Muscle of back (tissue), 13 donors: ENCODE data around the gene MAOB. TPM values are rescaled to one million over a fixed set of nuclear protein-coding genes. Genes with fewer than 3 reads are reported as not detected.
"Not testable (repeated sequence)": the region's sequence is repeated elsewhere in the genome, so short reads cannot be mapped to it uniquely, and the experiment has no call there.

Source experiments
- DNase-seq, 3 donors: peaks; one replicate each; pipeline versions ENCODE4 v3.0.0 to v3.0.0-alpha.2; 2013
- long read RNA-seq, 9 donors: transcript quantifications; one replicate each; lab custom pipeline, GENCODE V29; 2026
- polyA plus RNA-seq, 10 donors: library from polyadenylated mRNA; unstranded; fragments of 120-200 nt; gene quantifications; one replicate each; pipeline ENCODE4 v1.2.1, GENCODE V29; 2013; ENCODE audit not compliant: insufficient read length in 10 of 10

The MAOB gene
- polyA plus RNA-seq, result 1 to 10 TPM in 3 of 10 donors, under 1 TPM in 7; 0.63 to 1.3 (median 0.78) TPM
- long read RNA-seq, donor 1, result 0 reads
- long read RNA-seq, donor 2, result 0 reads
- long read RNA-seq, donor 3, result 0 reads
- long read RNA-seq, donor 4, result 0 reads
- long read RNA-seq, donor 5, result 0 reads
- long read RNA-seq, donor 6, partial matches to known transcripts, result 0 of 1 reads
- long read RNA-seq, donor 6, other reads (novel, unspliced or antisense), result 0 of 1 reads
- long read RNA-seq, donor 7, result 0 reads
- long read RNA-seq, donor 8, result 0 reads
- long read RNA-seq, donor 9, result 0 reads

DNA sequence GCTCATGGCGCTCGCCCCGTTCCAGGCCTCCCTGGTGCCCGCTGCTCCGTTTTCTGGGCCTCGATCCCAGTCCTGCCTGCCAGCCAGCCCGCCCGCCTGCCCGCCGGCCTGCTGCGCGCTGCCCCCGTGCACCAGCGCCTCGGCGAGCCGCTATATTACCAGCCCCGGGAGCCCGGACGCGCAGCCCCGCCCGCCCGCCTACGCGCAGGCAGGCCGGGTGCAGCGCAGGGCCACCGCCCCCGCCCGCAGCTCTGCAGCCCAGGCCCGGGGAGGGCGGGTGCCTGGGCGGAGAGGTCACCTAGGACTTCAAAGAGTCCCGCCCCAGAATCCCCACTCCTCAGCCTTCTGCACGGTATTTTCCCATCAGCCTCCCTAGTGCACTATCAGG lies at the start of gene MAOB:
Gene MAOB (minus strand): TSS at position 157 of the 388 bp plus-strand sequence. CDS start 151 bp downstream, at position 6.
- peak in 1 of 3 donors; percentile 22 for DNase-seq

DNA sequence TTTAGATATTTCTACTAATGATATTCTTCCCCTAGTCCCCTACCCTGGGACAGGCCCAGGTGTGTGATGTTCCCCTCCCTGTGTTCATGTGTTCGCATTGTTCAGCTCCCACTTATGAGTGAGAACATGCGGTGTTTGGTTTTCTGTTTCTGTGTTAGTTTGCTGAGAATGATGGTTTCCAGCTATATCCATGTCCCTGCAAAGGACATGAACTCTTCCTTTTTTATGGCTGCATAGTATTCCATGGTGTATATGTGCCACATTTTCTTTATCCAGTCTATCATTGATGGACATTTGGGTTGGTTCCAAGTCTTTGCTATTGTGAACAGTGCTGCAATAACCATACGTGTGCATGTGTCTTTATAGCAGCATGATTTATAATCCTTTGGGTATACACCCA lies 39.8 kb upstream of the MAOB start:
- not testable (repeated sequence) for DNase-seq

GRCh38 chrX:43910772-43911171 lies 28.5 kb upstream of the MAOB start:
- DNase-seq, result not testable (repeated sequence)

DNA sequence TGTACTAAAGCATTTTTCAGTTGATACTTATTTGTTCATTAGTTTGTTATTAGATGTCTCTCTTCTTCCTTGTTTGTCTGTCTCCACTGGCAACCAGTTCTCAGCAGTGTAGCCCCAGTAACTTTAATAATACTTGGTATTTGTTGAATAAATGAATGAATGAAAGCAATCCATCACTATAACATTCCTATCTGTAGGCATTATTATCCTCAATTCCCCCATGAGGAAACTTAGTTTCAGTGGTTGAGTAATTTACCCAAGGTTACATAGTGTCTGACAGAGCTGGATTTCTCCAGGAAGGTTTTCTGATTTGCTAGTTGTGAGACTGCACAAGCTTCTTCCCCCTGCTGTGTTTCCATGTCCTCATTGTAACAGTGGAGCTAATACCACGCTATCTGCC lies 27.8 kb upstream of the MAOB start:
- DNase-seq, result no peak

DNA sequence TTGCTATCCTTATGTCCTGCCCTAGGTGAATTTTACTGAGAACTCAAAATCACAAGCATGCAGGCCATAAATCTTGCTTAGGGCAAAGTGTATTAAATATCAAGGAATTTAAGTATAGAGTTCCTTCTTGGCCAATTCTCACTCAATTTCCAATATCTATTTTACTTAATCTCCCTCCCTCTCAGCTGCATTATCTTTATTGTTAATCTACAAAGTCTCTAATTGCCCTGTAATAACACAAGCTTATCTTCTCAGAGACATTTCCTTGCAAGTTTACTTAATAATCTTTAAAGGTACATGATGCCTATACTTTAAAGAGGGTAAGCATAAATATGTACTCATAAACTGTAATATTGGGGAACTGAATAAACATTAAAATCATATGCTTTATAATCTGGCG lies 26.9 kb upstream of the MAOB start:
- no peak for DNase-seq

GRCh38 chrX:43899878-43900815 lies 17.9 kb upstream of the MAOB start:
- DNase-seq, result no peak

- no peak for DNase-seq
Measured at GRCh38 chrX:43898406-43899035, 16.3 kb upstream of the MAOB start.

GRCh38 chrX:43897290-43897689 lies 15.0 kb upstream of the MAOB start:
- no peak for DNase-seq

DNA sequence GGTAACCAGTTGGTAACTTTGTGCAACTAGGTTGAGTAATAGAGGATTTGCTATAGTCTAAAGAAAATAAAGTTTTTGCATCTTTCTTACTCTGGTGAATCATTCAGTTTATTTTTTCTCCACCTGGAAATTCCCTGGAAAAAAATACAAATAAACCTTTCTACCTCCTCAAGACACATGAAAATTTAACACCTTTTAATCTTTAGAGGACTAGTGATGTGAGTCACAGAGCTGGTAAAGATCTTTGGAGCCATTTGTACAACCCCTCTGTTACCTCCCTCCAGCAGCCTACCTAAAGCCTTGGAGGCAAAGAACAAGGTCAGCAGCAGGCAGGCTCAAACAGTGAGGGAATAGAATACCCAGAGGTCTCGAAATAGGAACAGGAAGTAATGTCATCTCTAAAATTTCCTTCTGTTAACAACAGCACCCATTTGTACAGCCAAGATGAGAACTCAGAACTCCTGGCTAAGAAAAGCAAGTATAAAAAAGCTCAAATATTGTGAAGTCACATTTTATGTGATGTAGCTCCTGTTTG lies 10.2 kb upstream of the MAOB start:
- no peak for DNase-seq

GRCh38 chrX:43885617-43886016 lies 3.4 kb upstream of the MAOB start:
- DNase-seq, result no peak

DNA sequence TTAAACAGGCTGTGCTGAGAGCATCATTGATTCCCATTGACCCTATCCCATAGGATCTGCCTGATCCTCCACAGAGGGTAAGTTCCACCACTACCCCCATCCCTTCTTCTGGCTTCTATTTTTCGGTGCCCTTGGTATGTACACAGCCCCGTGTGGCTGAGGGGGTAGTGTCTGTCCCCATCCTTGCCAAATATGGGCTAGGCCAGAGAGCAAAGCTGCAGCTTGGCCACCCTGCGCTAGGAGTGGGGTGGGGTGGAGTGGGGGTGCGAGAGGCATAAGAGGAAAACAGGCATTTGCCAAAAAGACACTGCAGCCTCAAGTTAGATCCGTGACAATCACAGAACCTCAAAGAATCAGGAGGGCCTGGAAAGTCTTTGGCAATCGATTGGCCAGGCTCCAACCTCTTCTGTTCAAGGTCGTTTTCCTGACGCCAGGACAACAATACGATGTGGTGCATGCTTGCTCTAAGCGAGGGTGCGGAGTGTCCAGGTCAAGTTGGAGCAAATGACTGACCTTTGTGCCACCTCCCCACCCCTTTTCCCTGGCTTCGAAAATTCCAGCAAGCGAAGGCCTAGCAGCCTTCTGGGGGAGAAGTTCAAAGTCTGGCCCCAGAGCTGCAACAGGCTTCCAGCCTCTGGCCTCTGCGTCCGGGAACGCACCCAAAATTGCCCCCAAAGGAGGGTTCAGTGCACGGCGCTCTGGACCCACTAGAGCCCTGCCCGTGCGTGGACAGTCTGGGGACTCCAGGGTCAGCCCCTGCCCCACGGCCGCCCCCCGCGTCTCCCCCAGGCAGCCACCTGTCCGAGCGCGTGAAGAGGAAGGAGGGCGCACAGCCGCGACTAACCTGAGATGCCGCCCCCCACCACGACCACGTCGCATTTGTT lies 598 bp downstream of the MAOB start:
- DNase-seq, result peak in 1 of 3 donors; percentile 7

DNA sequence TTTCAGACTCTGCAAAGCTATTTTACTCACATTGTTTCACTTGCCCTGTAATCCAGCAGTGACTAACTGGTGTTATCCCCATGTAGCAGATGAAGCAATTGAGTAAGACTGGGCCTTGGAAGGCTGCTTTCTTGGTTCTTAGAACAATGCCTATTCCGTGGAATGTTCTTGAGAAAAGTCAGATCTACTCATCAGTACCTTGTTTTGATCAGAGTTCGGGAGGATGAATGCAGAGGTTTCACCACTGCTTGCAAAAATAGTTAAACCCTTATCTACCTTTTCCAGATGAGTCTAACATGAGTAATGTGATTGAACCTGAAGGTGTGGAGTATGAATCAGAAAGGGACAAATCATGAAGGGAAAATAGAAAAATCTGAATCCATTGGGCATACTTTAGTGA lies 1.8 kb downstream of the MAOB start:
- no peak for DNase-seq

DNA sequence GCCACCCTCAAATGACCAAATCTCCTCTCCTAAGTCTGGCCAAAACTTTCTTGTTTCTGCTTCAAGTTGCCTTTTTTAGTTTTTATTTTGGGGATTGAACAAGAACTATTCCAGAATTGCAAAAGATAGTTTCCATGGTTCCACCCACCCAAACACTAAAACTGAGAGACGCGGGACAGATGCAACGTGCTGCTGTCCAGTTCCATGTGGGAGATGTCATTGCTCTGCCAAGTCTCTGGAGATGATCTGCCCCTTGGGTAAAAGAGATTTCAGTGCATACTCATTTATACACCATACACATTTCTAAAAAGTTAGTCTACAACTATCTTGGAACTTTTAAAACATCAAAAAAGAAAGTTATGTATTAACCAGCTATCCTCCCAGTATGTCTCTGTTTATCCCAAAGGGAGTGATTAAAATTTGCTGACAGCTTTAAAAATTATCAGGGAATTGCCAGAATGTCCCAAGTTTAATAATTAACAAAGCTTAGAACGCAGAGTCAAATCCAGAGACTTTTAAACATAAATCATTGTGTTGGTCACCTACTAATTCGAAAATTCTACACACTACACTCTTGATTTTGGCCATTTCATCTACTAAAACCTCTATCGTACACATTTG lies 3.2 kb downstream of the MAOB start:
- DNase-seq, result peak in 1 of 3 donors; percentile 14

DNA sequence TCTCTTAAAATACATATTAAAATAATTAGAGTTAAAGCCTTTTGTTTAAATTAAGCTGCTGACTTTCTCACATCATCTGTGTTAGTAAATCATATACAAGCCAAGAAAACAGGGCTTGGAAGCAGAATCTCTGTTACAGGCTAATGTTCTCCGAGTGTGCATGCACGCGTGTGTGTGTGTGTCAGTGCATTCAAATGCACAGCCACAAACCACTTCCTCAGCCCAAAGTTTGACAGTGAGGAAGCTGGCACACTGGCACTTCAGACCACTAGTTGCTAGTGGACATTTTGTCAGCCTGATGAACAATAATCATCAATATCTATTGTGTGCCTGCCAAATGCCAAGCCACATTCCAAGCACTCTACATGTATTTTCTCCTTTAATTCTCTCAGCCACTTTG lies 5.6 kb downstream of the MAOB start:
- no peak for DNase-seq

GRCh38 chrX:43870758-43871419 lies 11.4 kb downstream of the MAOB start:
- DNase-seq, result no peak

DNA sequence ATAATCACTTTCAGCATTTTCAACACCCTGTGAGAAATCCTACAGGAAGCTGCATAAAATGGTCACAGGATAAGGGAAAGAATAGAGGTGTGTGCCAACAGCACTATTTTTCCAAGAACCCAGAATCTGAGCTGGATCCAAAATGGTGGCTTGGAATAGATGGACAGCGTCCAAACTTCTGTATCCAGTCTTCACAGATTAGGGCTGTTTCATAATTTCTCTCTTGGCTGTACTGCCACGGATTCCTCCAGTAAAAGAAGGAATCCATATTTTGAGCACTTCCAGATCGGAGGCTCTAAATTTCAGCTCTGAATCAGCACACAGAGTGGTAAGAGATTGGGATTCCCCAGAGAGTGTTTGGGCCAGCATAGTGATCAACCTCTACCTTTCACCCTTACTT lies 12.2 kb downstream of the MAOB start:
- DNase-seq, result no peak

DNA sequence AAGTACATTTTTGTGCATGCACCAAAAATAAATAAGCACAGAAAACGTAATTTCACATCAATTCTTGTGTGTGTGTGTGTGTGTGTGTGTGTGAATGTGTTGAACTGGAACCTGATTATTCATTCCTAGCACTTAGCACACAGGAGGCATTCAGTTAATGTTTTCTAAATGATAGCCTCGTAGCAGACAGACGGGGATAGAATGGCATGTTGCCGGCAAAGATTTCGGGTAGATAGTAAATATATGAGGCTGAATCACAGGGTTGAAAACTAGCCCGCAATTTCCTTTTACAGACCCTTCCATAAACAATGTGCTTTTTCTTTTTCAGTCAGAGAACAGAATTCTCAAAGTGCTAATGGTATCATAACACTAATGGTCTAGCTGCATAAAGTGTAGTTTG lies 13.5 kb downstream of the MAOB start:
- no peak for DNase-seq

DNA sequence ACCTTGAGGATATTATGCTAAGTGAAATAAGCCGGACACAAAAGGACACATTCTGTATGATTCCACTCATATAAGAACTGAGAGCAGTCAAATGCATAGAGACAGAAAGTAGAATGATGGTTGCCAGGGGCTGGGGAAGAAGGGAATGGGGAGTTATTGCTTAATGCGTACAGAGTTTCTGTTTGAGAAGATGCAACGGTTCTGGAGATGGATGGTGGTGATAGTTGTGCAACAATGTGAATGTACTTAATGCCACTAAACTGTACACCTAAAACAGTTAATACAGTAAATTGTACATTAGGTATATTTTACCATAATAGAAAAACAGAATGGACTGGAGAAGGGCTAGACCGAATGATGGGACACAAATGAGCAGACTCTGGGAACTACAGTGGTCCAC lies 15.8 kb downstream of the MAOB start:
- no peak for DNase-seq

- no peak for DNase-seq
Measured at GRCh38 chrX:43865791-43866190, 16.5 kb downstream of the MAOB start.

GRCh38 chrX:43862434-43862833 lies 19.8 kb downstream of the MAOB start:
- no peak for DNase-seq
